ENCODE results near the gene LRTM1.

DNA sequence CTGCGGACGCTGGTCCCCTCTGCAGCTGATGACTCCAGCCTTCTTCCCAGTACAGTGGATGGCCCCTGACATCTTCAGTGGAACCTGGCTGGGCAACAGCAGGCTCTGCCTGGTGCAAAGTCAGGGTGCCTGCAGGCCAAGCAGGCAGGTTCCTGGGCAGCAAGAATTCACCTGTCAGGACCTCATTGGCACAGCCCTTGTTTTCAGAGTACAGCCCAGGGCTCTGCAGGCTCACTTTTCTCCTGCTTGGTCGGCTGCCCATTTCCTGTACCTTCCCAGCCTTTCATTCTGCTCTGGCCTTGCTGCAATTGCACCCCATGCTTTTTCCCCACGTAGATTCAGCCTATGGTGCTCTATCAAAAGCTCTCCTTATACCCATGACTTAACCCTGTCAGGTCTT lies 56.0 kb downstream of the LRTM1 start:
- TF ChIP-seq EZH2 (IDR thresholded peaks at IDR 0.05; ENCODE audit: insufficient read depth, poor library complexity, severe bottlenecking) (no peak), EZH2phosphoT487 (IDR thresholded peaks at IDR 0.05; ENCODE audit: insufficient read depth, low read depth) (no peak)
